Cardiac muscle cell (in vitro differentiated cells and primary cell): ENCODE data around the gene RPS5. TPM values are rescaled to one million over a fixed set of nuclear protein-coding genes. Genes with fewer than 3 reads are reported as not detected.
A peak's percentile ranks its signal among the peaks of the same experiment; 100 is the strongest.
"Not testable (repeated sequence)": the region's sequence is repeated elsewhere in the genome, so short reads cannot be mapped to it uniquely, and the experiment has no call there.

ENCODE experiments used
- DNase-seq, 2 donors: peaks; one replicate each; pipeline versions ENCODE4 v3.0.0 to v3.0.0-alpha.2; 2010 to 2017; ENCODE audit warnings: low read depth in 1 of 2, low spot score in 1 of 2
- H3K27ac ChIP-seq: fragments of 200-600 bp; sonication (generic); 2 replicates; pipeline ENCODE4 v1.5.1; 2016
- H3K27me3 ChIP-seq: fragments of 200-600 bp; sonication (generic); 2 replicates; pipeline ENCODE4 v1.6.0; 2016; ENCODE audit warnings: control low read depth
- H3K36me3 ChIP-seq: fragments of 200-600 bp; sonication (generic); 2 replicates; pipeline ENCODE4 v1.5.1; 2016; ENCODE audit warnings: control low read depth
- H3K4me1 ChIP-seq: fragments of 200-600 bp; sonication (generic); 2 replicates; pipeline ENCODE4 v1.8.1; 2017; ENCODE audit warnings: low read depth, mild to moderate bottlenecking, mixed run types
- H3K4me3 ChIP-seq: fragments of 200-600 bp; sonication (generic); 2 replicates; pipeline ENCODE4 v1.5.1; 2016; ENCODE audit warnings: mild to moderate bottlenecking
- H3K9me3 ChIP-seq: fragments of 200-600 bp; sonication (generic); 2 replicates; pipeline ENCODE4 v1.5.1; 2017; ENCODE audit warnings: low read depth, mild to moderate bottlenecking, control low read depth
- CTCF ChIP-seq: IDR thresholded peaks from 2 replicates; pipeline ENCODE4 v1.5.1; 2012; ENCODE audit warnings: low read depth, mild to moderate bottlenecking, low read length
- polyA plus RNA-seq: library from polyadenylated mRNA; unstranded; fragments of >200 nt; fragmentation: Nextera tagmentation; extraction: Ambion mirVana; gene quantifications from 2 replicates; pipeline ENCODE4 v1.2.1, GENCODE V29; 2016
- total RNA-seq: library from RNA; depleted of rRNA; stranded (reverse); fragments of >200 nt; gene quantifications from 2 replicates; pipeline ENCODE4 v1.2.3, GENCODE V29; 2016

RPS5 gene
- total and polyA plus RNA-seq, 2 experiments from 2014 or later = 643 to 1,551 TPM

DNA sequence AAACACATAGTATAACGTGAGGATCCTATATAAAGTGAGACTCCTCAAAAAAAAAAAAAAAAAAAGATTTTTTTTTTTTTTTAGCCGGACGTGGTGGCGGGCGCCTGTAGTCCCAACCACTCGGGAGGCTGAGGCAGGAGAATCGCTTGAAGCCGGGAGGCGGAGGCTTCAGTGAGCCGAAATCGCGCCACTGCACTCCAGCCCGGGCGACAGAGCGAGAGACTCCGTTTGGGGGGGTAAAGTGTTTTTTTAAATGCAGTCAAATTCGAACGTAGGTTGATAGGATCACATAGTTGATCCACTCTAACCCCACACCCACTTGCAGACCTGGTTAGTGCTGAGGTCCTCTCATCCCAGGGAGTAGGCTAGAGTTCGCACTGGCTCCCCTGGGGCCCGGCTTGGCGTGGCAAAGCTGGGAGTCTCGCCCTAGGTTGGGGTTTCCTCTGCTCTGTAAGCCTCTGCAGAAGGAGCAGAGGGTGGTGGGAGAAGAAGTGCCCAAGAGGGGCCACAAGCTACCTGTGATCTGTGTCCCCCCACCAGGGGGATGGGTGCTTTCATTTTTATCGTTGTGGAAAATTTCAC is 14.9 kb downstream of the RPS5 start:
- DNase-seq = no peak
- Histone ChIP-seq H3K36me3 (no peaks in the 10 kb centered on the region), H3K4me3 (peak overlapping the region; percentile 83), H3K9me3 (no peaks in the 10 kb centered on the region), H3K4me1 (peaks cover 6% of the 10 kb centered on the region), H3K27ac (no peak overlapping the region), H3K27me3 (peaks cover 2% of the 10 kb centered on the region)
- TF ChIP-seq CTCF = no peak

- not testable (repeated sequence) for H3K9me3 ChIP-seq, H3K27ac ChIP-seq
Observed at GRCh38 chr19:58403920-58404478, 16.9 kb downstream of the RPS5 start.

GRCh38 chr19:58406818-58407657 is 20.0 kb downstream of the RPS5 start:
- peak; percentile 40 for TF ChIP-seq CTCF
- H3K27ac ChIP-seq = peak overlapping the region; percentile 78

More at GRCh38 chr19:58403920-58404478, 16.9 kb downstream of the RPS5 start:
- DNase-seq, H3K4me3 ChIP-seq, H3K36me3 ChIP-seq, H3K27me3 ChIP-seq: not testable (repeated sequence)
- H3K4me1 ChIP-seq = peaks cover 11% of the 10 kb centered on the region

GRCh38 chr19:58407658-58408151 is 20.6 kb downstream of the RPS5 start:
- H3K27me3 ChIP-seq = no peaks in the 10 kb centered on the region
- no peak for TF ChIP-seq CTCF
- no peak for DNase-seq
- H3K4me1 ChIP-seq = peaks cover 4% of the 10 kb centered on the region
- H3K9me3 ChIP-seq = no peaks in the 10 kb centered on the region
- H3K4me3 ChIP-seq = peak overlapping the region; percentile 75
- H3K27ac ChIP-seq = peak overlapping the region; percentile 78
- no peaks in the 10 kb centered on the region for H3K36me3 ChIP-seq

More at GRCh38 chr19:58406818-58407657, 20.0 kb downstream of the RPS5 start:
- no peaks in the 10 kb centered on the region for H3K27me3 ChIP-seq
- DNase-seq = no peak
- H3K4me1 ChIP-seq = peaks cover 4% of the 10 kb centered on the region
- peak overlapping the region; percentile 75 for H3K4me3 ChIP-seq
- no peaks in the 10 kb centered on the region for H3K36me3 ChIP-seq
- H3K9me3 ChIP-seq = no peaks in the 10 kb centered on the region

- Histone ChIP-seq H3K9me3 (no peaks in the 10 kb centered on the region), H3K4me1 (peaks cover 4% of the 10 kb centered on the region), H3K27ac (peak within 1 kb of the TSS; percentile 78), H3K27me3 (no peaks in the 10 kb centered on the region), H3K4me3 (peak within 1 kb of the TSS; percentile 75), H3K36me3 (no peaks in the 10 kb centered on the region)
- peak; percentile 96 to 98 for DNase-seq
- TF ChIP-seq CTCF = peak; percentile 25
Observed at GRCh38 chr19:58408152-58409009, 21.3 kb downstream of the RPS5 start, which contains the start of gene ZNF584. ZNF584 (plus strand) TSS chr19:58408649; CDS start chr19:58409148, 499 bp downstream.
